Panc1 (cell line): Measurements from ENCODE around the gene MBNL2. TPM values are rescaled to one million over a fixed set of nuclear protein-coding genes. Genes with fewer than 3 reads are reported as not detected.
A peak's percentile ranks its signal among the peaks of the same experiment; 100 is the strongest.

Experiments
- ATAC-seq: fragments of 200-7000 bp; cut with Tn5 transposase; 2 replicates; pipeline ENCODE4 v1.9.1; 2020; ENCODE audit warnings: mild to moderate bottlenecking, moderate library complexity
- BruUV-seq: library from RNA; stranded (reverse); fragments of 400-500 nt; replicated peaks from 2 replicates; lab custom pipeline; 2021; lab: Mats Ljungman, UMichigan
- CTCF ChIA-PET: fragments of 300-600 bp; sonication (Branson Sonifier 250); formaldehyde crosslinking; loops from one replicate; lab custom pipeline; 2022; ENCODE audit warnings: antibody characterized with exemption; lab: Charles Lee
- POLR2A ChIA-PET: fragments of 300-600 bp; sonication (Branson Sonifier 250); formaldehyde crosslinking; loops from one replicate; lab custom pipeline; 2022; ENCODE audit warnings: antibody characterized with exemption; lab: Charles Lee
- DNase-seq: peaks from one replicate; pipeline ENCODE4 v3.0.0-alpha.2; 2010; ENCODE audit warnings: low read depth, low spot score
- H3K27ac ChIP-seq: 2 replicates; pipeline ENCODE4 v1.5.1; 2011; ENCODE audit warnings: mild to moderate bottlenecking, low read length, inconsistent platforms
- H3K27me3 ChIP-seq: fragments of 200-500 bp; sonication (Bioruptor generic); 2 replicates; pipeline ENCODE4 v1.6.0; 2014; ENCODE audit warnings: low read length, inconsistent platforms; ENCODE audit not compliant: control insufficient read depth, insufficient read depth
- H3K36me3 ChIP-seq: fragments of 200-500 bp; sonication (Bioruptor generic); 2 replicates; pipeline ENCODE4 v1.5.1; 2014; ENCODE audit warnings: inconsistent platforms, mild to moderate bottlenecking, low read length, moderate library complexity; ENCODE audit not compliant: control insufficient read depth, insufficient read depth
- H3K4me1 ChIP-seq: 2 replicates; pipeline ENCODE4 v1.5.1; 2011; ENCODE audit warnings: inconsistent platforms, mild to moderate bottlenecking, low read length, moderate library complexity; ENCODE audit not compliant: control insufficient read depth, insufficient read depth
- H3K4me3 ChIP-seq, 2 experiments: 2 replicates each; pipeline ENCODE4 v1.5.1; 2011 to 2012; ENCODE audit warnings: low read depth in 2 of 2, low read length in 2 of 2, mild to moderate bottlenecking in 2 of 2, inconsistent platforms in 1 of 2, moderate library complexity in 1 of 2
- H3K9me3 ChIP-seq: fragments of 200-500 bp; sonication (Bioruptor generic); 2 replicates; pipeline ENCODE4 v1.5.1; 2014; ENCODE audit warnings: low read depth, mild to moderate bottlenecking, inconsistent platforms, low read length, moderate library complexity; ENCODE audit not compliant: control insufficient read depth, insufficient read depth
- CTCF ChIP-seq: fragments of 450-650 bp; IDR thresholded peaks from 2 replicates; pipeline ENCODE4 v1.5.1; 2017; ENCODE audit warnings: mild to moderate bottlenecking
- POLR2AphosphoS5 ChIP-seq: IDR thresholded peaks from 2 replicates; pipeline ENCODE4 v1.6.1; 2012; ENCODE audit warnings: mild to moderate bottlenecking, low read depth, low read length, moderate library complexity
- REST ChIP-seq, 2 experiments: IDR thresholded peaks; 2 replicates each; pipeline ENCODE4 v1.6.1; 2011 to 2012; ENCODE audit warnings: low read depth in 2 of 2, control low read depth in 1 of 2, low read length in 1 of 2, mild to moderate bottlenecking in 1 of 2, moderate library complexity in 1 of 2; ENCODE audit not compliant: insufficient read depth in 1 of 2
- SIN3A ChIP-seq: IDR thresholded peaks from 2 replicates; pipeline ENCODE4 v1.6.1; 2012; ENCODE audit warnings: low read depth, mild to moderate bottlenecking, low read length, moderate library complexity, borderline replicate concordance; ENCODE audit not compliant: insufficient read depth
- TCF7L2 ChIP-seq: IDR thresholded peaks from 2 replicates; pipeline ENCODE4 v1.6.1; 2011; ENCODE audit warnings: mild to moderate bottlenecking, low read depth, low read length, inconsistent platforms
- in situ Hi-C: cut with HindIII; loops from 2 replicates; pipeline ENCODE4 v1.10.0; 2016; ENCODE audit warnings: low sequenced_read_pairs, low pct_unique_long_range_greater_than_20kb
- intact Hi-C: fragments of 100-400 bp; cut with micrococcal nuclease; formaldehyde crosslinking; loops from one replicate; pipeline ENCODE4 v1.10.0; 2022; ENCODE audit not compliant: unreplicated experiment
- total RNA-seq: library from RNA; stranded (reverse); gene quantifications from one replicate; pipeline ENCODE4 v1.2.1, GENCODE V29; 2021; ENCODE audit not compliant: unreplicated experiment

MBNL2 gene
- total RNA-seq, 1 experiment from 2014 or later: 103 TPM

GRCh38 chr13:97296740-97297139, 74.6 kb downstream of the MBNL2 start:
- peaks cover 75% of the 10 kb centered on the region for H3K4me1 ChIP-seq
- ChIA-PET CTCF (no interaction called here), POLR2A (interaction anchor here (0.7 kb wide), 1 partner anchor 61 kb away, joined by 17 read pairs; no protein-coding TSS in a partner anchor)
- no peaks in the 10 kb centered on the region for H3K27me3 ChIP-seq
- peak overlapping the region; percentile 100 for H3K27ac ChIP-seq
- H3K4me3 ChIP-seq: no peak overlapping the region
- peaks cover 2% of the 10 kb centered on the region; the same call in 1 of the 2 replicates for H3K36me3 ChIP-seq
- DNase-seq: no peak
- no peaks in the 10 kb centered on the region for H3K9me3 ChIP-seq
- in situ Hi-C loops (no loop called here), intact Hi-C loops (no loop called here)
- no peak for TF ChIP-seq CTCF
- TF ChIP-seq REST (IDR thresholded peaks at IDR 0.05; ENCODE audit: insufficient read depth in 1 of 2, low read depth in 2 of 2, low read length in 1 of 2): no peak
- no peak for TF ChIP-seq SIN3A
- no peak for TF ChIP-seq POLR2AphosphoS5
- TF ChIP-seq TCF7L2: no peak
- BruUV-seq: no TSS peak
- no peak for ATAC-seq

- ChIA-PET CTCF (no interaction called here), POLR2A (interaction anchor here (0.6 kb wide), 1 partner anchor 186 kb away, joined by 5 read pairs; no protein-coding TSS in a partner anchor)
- Histone ChIP-seq H3K27ac (peak overlapping the region; percentile 100), H3K4me1 (peaks cover 89% of the 10 kb centered on the region), H3K4me3 (no peak overlapping the region), H3K9me3 (no peaks in the 10 kb centered on the region), H3K36me3 (peaks cover 2% of the 10 kb centered on the region; the same call in 1 of the 2 replicates), H3K27me3 (no peaks in the 10 kb centered on the region)
- intact Hi-C loops (no loop called here), in situ Hi-C loops (no loop called here)
- TF ChIP-seq REST (IDR thresholded peaks at IDR 0.05; ENCODE audit: insufficient read depth in 1 of 2, low read depth in 2 of 2, low read length in 1 of 2): no peak
- TF ChIP-seq TCF7L2: no peak
- TF ChIP-seq SIN3A: no peak
- TF ChIP-seq CTCF: no peak
- TF ChIP-seq POLR2AphosphoS5: no peak
- DNase-seq (no peak), ATAC-seq (no peak)
- no TSS peak for BruUV-seq
Observed at GRCh38 chr13:97298816-97299215, 76.7 kb downstream of the MBNL2 start.
